Left lobe of liver (tissue), 2 donors: ENCODE data around the gene SETD2. TPM values are rescaled to one million over a fixed set of nuclear protein-coding genes. Genes with fewer than 3 reads are reported as not detected.
A peak's percentile ranks its signal among the peaks of the same experiment; 100 is the strongest.
"Not testable (repeated sequence)": the region's sequence is repeated elsewhere in the genome, so short reads cannot be mapped to it uniquely, and the experiment has no call there.

Source experiments
- ATAC-seq: fragments of 200-7000 bp; cut with Tn5 transposase; one replicate; pipeline ENCODE4 v1.9.1; 2020; ENCODE audit warnings: mild to moderate bottlenecking, moderate library complexity
- DNase-seq: peaks from one replicate; pipeline ENCODE4 v3.0.0-alpha.2; 2020; ENCODE audit warnings: low spot score
- total RNA-seq: library from RNA; stranded (reverse); gene quantifications from one replicate; pipeline ENCODE4 v1.2.1, GENCODE V29; 2021
- donor health status: DM: no; HTN: no; CAD: no; lungs with moderate emphysema.
- donor health status: DM: no; HTN: yes; CAD: no.

Gene SETD2
- 21.5 TPM for total RNA-seq

- DNase-seq, result peak; percentile 97
- peak; percentile 91 for ATAC-seq
Observed at GRCh38 chr3:47164007-47164881, at the start of gene SETD2. SETD2 (minus strand) TSS chr3:47164113; CDS start chr3:47163924, 189 bp downstream.

- DNase-seq (no peak), ATAC-seq (no peak)
Observed at GRCh38 chr3:47210863-47211405, 47.0 kb upstream of the SETD2 start.

- DNase-seq, ATAC-seq: not testable (repeated sequence)
Observed at GRCh38 chr3:47206022-47206421, 42.1 kb upstream of the SETD2 start.

GRCh38 chr3:47204875-47205274, 41.0 kb upstream of the SETD2 start:
- DNase-seq (no peak), ATAC-seq (no peak)

GRCh38 chr3:47202542-47202941, 38.6 kb upstream of the SETD2 start:
- ATAC-seq (no peak), DNase-seq (no peak)

- ATAC-seq, result no peak
- no peak for DNase-seq
Observed at GRCh38 chr3:47197287-47197686, 33.4 kb upstream of the SETD2 start.

- no peak for DNase-seq
Observed at GRCh38 chr3:47194994-47195393, 31.1 kb upstream of the SETD2 start.

GRCh38 chr3:47193871-47194859, 30.3 kb upstream of the SETD2 start:
- DNase-seq (no peak), ATAC-seq (no peak)

More at GRCh38 chr3:47194994-47195393, 31.1 kb upstream of the SETD2 start:
- no peak for ATAC-seq

GRCh38 chr3:47186285-47186684, 22.4 kb upstream of the SETD2 start:
- no peak for ATAC-seq
- no peak for DNase-seq

- not testable (repeated sequence) for ATAC-seq, DNase-seq
Observed at GRCh38 chr3:47181685-47182084, 17.8 kb upstream of the SETD2 start.

GRCh38 chr3:47180011-47180410, 16.1 kb upstream of the SETD2 start:
- DNase-seq (peak; percentile 62), ATAC-seq (peak; percentile 34)

- DNase-seq (no peak), ATAC-seq (no peak)
Observed at GRCh38 chr3:47176582-47176981, 12.7 kb upstream of the SETD2 start.

GRCh38 chr3:47163169-47164006, 525 bp downstream of the SETD2 start:
- ATAC-seq, result peak; percentile 62

GRCh38 chr3:47162697-47163168, 1.2 kb downstream of the SETD2 start:
- DNase-seq (no peak), ATAC-seq (no peak)

More at GRCh38 chr3:47163169-47164006, 525 bp downstream of the SETD2 start:
- DNase-seq, result peak; percentile 70

GRCh38 chr3:47161983-47162696, 1.8 kb downstream of the SETD2 start:
- DNase-seq, result no peak
- no peak for ATAC-seq

GRCh38 chr3:47159820-47160219, 4.1 kb downstream of the SETD2 start:
- ATAC-seq (no peak), DNase-seq (no peak)

GRCh38 chr3:47158208-47158607, 5.7 kb downstream of the SETD2 start:
- no peak for DNase-seq
- no peak for ATAC-seq

GRCh38 chr3:47156396-47156795, 7.5 kb downstream of the SETD2 start:
- DNase-seq, result no peak
- no peak for ATAC-seq

GRCh38 chr3:47152578-47152977, 11.3 kb downstream of the SETD2 start:
- no peak for ATAC-seq
- DNase-seq, result no peak
